Measurements from ENCODE around the gene PAK4. TPM values are rescaled to one million over a fixed set of nuclear protein-coding genes. Genes with fewer than 3 reads are reported as not detected.
"Not testable (repeated sequence)": the region's sequence is repeated elsewhere in the genome, so short reads cannot be mapped to it uniquely, and the experiment has no call there.

PAK4 gene
- total RNA-seq, 1 donor from 2014 or later = 14.8 TPM

- intact Hi-C loops (cut with micrococcal nuclease) = no loop called here
- peaks cover 5% of the 10 kb centered on the region for H3K4me1 Mint-ChIP-seq
- no peak for DNase-seq
- H3K27ac Mint-ChIP-seq = no peak overlapping the region
- H3K36me3 Mint-ChIP-seq (ENCODE audit: low read depth) = no peaks in the 10 kb centered on the region
- H3K27me3 Mint-ChIP-seq = peaks cover 14% of the 10 kb centered on the region
- H3K9me3 Mint-ChIP-seq = no peaks in the 10 kb centered on the region
- no peak overlapping the region for H3K4me3 Mint-ChIP-seq
Measured at GRCh38 chr19:39090881-39091280, 34.7 kb upstream of the PAK4 start.

GRCh38 chr19:39095799-39096540, 29.6 kb upstream of the PAK4 start:
- H3K27ac Mint-ChIP-seq; H3K4me1 Mint-ChIP-seq; DNase-seq; H3K9me3 Mint-ChIP-seq; H3K36me3 Mint-ChIP-seq (ENCODE audit: low read depth); H3K4me3 Mint-ChIP-seq; intact Hi-C loops (cut with micrococcal nuclease): not testable (repeated sequence)
- peaks cover 18% of the 10 kb centered on the region for H3K27me3 Mint-ChIP-seq

GRCh38 chr19:39097299-39097698, 28.3 kb upstream of the PAK4 start:
- H3K9me3 Mint-ChIP-seq = no peaks in the 10 kb centered on the region
- DNase-seq = no peak
- intact Hi-C loops (cut with micrococcal nuclease) = no loop called here
- no peaks in the 10 kb centered on the region for H3K36me3 Mint-ChIP-seq (ENCODE audit: low read depth)
- H3K27ac Mint-ChIP-seq = no peak overlapping the region
- peaks cover 18% of the 10 kb centered on the region for H3K27me3 Mint-ChIP-seq
- H3K4me1 Mint-ChIP-seq = peaks cover 5% of the 10 kb centered on the region
- H3K4me3 Mint-ChIP-seq = no peak overlapping the region

GRCh38 chr19:39097721-39098120, 27.9 kb upstream of the PAK4 start:
- intact Hi-C loops (cut with micrococcal nuclease) = no loop called here
- DNase-seq = no peak
- Mint-ChIP-seq H3K36me3 (ENCODE audit: low read depth) (no peaks in the 10 kb centered on the region), H3K9me3 (no peaks in the 10 kb centered on the region), H3K4me3 (no peak overlapping the region), H3K27ac (no peak overlapping the region), H3K27me3 (peaks cover 18% of the 10 kb centered on the region), H3K4me1 (peaks cover 5% of the 10 kb centered on the region)

GRCh38 chr19:39098365-39099269, 27.0 kb upstream of the PAK4 start:
- intact Hi-C loops (cut with micrococcal nuclease) = no loop called here
- no peak for DNase-seq
- Mint-ChIP-seq H3K9me3 (no peaks in the 10 kb centered on the region), H3K36me3 (ENCODE audit: low read depth) (no peaks in the 10 kb centered on the region), H3K27ac (no peak overlapping the region), H3K4me1 (peaks cover 4% of the 10 kb centered on the region), H3K27me3 (peaks cover 17% of the 10 kb centered on the region), H3K4me3 (no peak overlapping the region)

- H3K4me3 Mint-ChIP-seq = no peak overlapping the region
- DNase-seq = no peak
- no peaks in the 10 kb centered on the region for H3K36me3 Mint-ChIP-seq (ENCODE audit: low read depth)
- no peak overlapping the region for H3K27ac Mint-ChIP-seq
- no peaks in the 10 kb centered on the region for H3K4me1 Mint-ChIP-seq
- intact Hi-C loops (cut with micrococcal nuclease) = no loop called here
- peaks cover 16% of the 10 kb centered on the region for H3K27me3 Mint-ChIP-seq
- no peaks in the 10 kb centered on the region for H3K9me3 Mint-ChIP-seq
Measured at GRCh38 chr19:39099341-39099740, 26.2 kb upstream of the PAK4 start.

- peaks cover 17% of the 10 kb centered on the region for H3K27me3 Mint-ChIP-seq
- H3K27ac Mint-ChIP-seq = no peak overlapping the region
- H3K9me3 Mint-ChIP-seq = no peaks in the 10 kb centered on the region
- DNase-seq = no peak
- no peak overlapping the region for H3K4me3 Mint-ChIP-seq
- intact Hi-C loops (cut with micrococcal nuclease) = no loop called here
- H3K4me1 Mint-ChIP-seq = no peaks in the 10 kb centered on the region
- no peaks in the 10 kb centered on the region for H3K36me3 Mint-ChIP-seq (ENCODE audit: low read depth)
Measured at GRCh38 chr19:39100500-39101166, 25.0 kb upstream of the PAK4 start.

- Mint-ChIP-seq H3K36me3 (ENCODE audit: low read depth) (no peaks in the 10 kb centered on the region), H3K27ac (no peak overlapping the region), H3K4me1 (no peaks in the 10 kb centered on the region), H3K9me3 (no peaks in the 10 kb centered on the region), H3K27me3 (peaks cover 8% of the 10 kb centered on the region), H3K4me3 (no peak overlapping the region)
- intact Hi-C loops (cut with micrococcal nuclease) = no loop called here
- no peak for DNase-seq
Measured at GRCh38 chr19:39103151-39103550, 22.4 kb upstream of the PAK4 start.

GRCh38 chr19:39104186-39104596, 21.4 kb upstream of the PAK4 start:
- H3K9me3 Mint-ChIP-seq = no peaks in the 10 kb centered on the region
- peaks cover 5% of the 10 kb centered on the region for H3K27me3 Mint-ChIP-seq
- no peak for DNase-seq
- H3K4me1 Mint-ChIP-seq = no peaks in the 10 kb centered on the region
- intact Hi-C loops (cut with micrococcal nuclease) = no loop called here
- H3K27ac Mint-ChIP-seq = no peak overlapping the region
- H3K36me3 Mint-ChIP-seq (ENCODE audit: low read depth) = no peaks in the 10 kb centered on the region
- no peak overlapping the region for H3K4me3 Mint-ChIP-seq

- no peaks in the 10 kb centered on the region for H3K36me3 Mint-ChIP-seq (ENCODE audit: low read depth)
- intact Hi-C loops (cut with micrococcal nuclease) = no loop called here
- H3K27ac Mint-ChIP-seq = no peak overlapping the region
- no peak for DNase-seq
- peaks cover 3% of the 10 kb centered on the region for H3K4me1 Mint-ChIP-seq
- H3K27me3 Mint-ChIP-seq = peaks cover 2% of the 10 kb centered on the region
- H3K9me3 Mint-ChIP-seq = no peaks in the 10 kb centered on the region
- H3K4me3 Mint-ChIP-seq = no peak overlapping the region
Measured at GRCh38 chr19:39106194-39106593, 19.4 kb upstream of the PAK4 start.

GRCh38 chr19:39109641-39110040, 15.9 kb upstream of the PAK4 start:
- Mint-ChIP-seq H3K36me3 (ENCODE audit: low read depth) (no peaks in the 10 kb centered on the region), H3K9me3 (no peaks in the 10 kb centered on the region), H3K27me3 (peaks cover 2% of the 10 kb centered on the region), H3K4me3 (no peak overlapping the region), H3K4me1 (peaks cover 3% of the 10 kb centered on the region), H3K27ac (no peak overlapping the region)
- intact Hi-C loops (cut with micrococcal nuclease) = no loop called here
- no peak for DNase-seq

- peak; percentile 91 for DNase-seq
- no peaks in the 10 kb centered on the region for H3K9me3 Mint-ChIP-seq
- H3K4me1 Mint-ChIP-seq = peaks cover 3% of the 10 kb centered on the region
- peaks cover 2% of the 10 kb centered on the region for H3K27me3 Mint-ChIP-seq
- intact Hi-C loops (cut with micrococcal nuclease) = no loop called here
- H3K36me3 Mint-ChIP-seq (ENCODE audit: low read depth) = no peaks in the 10 kb centered on the region
- no peak overlapping the region for H3K27ac Mint-ChIP-seq
- no peak overlapping the region for H3K4me3 Mint-ChIP-seq
Measured at GRCh38 chr19:39110263-39110967, 15.2 kb upstream of the PAK4 start.

- peaks cover 3% of the 10 kb centered on the region for H3K4me1 Mint-ChIP-seq
- H3K4me3 Mint-ChIP-seq = no peak overlapping the region
- no peaks in the 10 kb centered on the region for H3K9me3 Mint-ChIP-seq
- H3K27me3 Mint-ChIP-seq = no peaks in the 10 kb centered on the region
- H3K36me3 Mint-ChIP-seq (ENCODE audit: low read depth) = no peaks in the 10 kb centered on the region
- no peak for DNase-seq
- H3K27ac Mint-ChIP-seq = no peak overlapping the region
- intact Hi-C loops (cut with micrococcal nuclease) = no loop called here
Measured at GRCh38 chr19:39111593-39112199, 13.9 kb upstream of the PAK4 start.

All from activated CD4-positive, alpha-beta T cell treated with anti-CD3 and anti-CD28 coated beads, Interleukin-2, amount 10 ng/mL, durations not matched to agents 24 days and 14 days (primary cell).